Neutrophil (primary cell): Measurements from ENCODE around the gene PTOV1.

Experiments used
- H3K27ac ChIP-seq: fragments of 200-600 bp; sonication (generic); 2 replicates; pipeline ENCODE4 v1.5.1; 2016; ENCODE audit warnings: mild to moderate bottlenecking, moderate library complexity
- H3K27me3 ChIP-seq: fragments of 200-600 bp; sonication (generic); 2 replicates; pipeline ENCODE4 v1.6.0; 2016; ENCODE audit warnings: mild to moderate bottlenecking
- H3K36me3 ChIP-seq: fragments of 200-600 bp; sonication (generic); 2 replicates; pipeline ENCODE4 v1.5.1; 2017
- H3K4me1 ChIP-seq, 2 experiments: fragments of 200-600 bp in 1 of 2; sonication (generic) in 1 of 2; 1 replicate in 1 of 2; 2 replicates in 1 of 2; pipeline versions ENCODE4 v1.5.1 to v1.6.1; 2013 to 2016; ENCODE audit warnings: low read depth in 1 of 2, low read length in 1 of 2, mild to moderate bottlenecking in 1 of 2, moderate library complexity in 1 of 2; ENCODE audit not compliant: control insufficient read depth in 1 of 2, insufficient read depth in 1 of 2
- H3K4me3 ChIP-seq, 2 experiments: fragments of 200-600 bp in 1 of 2; sonication (generic) in 1 of 2; 1 replicate in 1 of 2; 2 replicates in 1 of 2; pipeline ENCODE4 v1.5.1; 2013 to 2016; ENCODE audit warnings: low read depth in 1 of 2, low read length in 1 of 2, mild to moderate bottlenecking in 1 of 2, moderate library complexity in 1 of 2
- H3K9me3 ChIP-seq: fragments of 200-600 bp; sonication (generic); 2 replicates; pipeline ENCODE4 v1.5.1; 2016
- TF ChIP-seq, protein P1 (sequence below): fragments of 200-600 bp; sonication (generic); IDR thresholded peaks from 2 replicates; pipeline ENCODE4 v1.5.1; 2016; ENCODE audit warnings: antibody characterized with exemption

Gene PTOV1

DNA sequence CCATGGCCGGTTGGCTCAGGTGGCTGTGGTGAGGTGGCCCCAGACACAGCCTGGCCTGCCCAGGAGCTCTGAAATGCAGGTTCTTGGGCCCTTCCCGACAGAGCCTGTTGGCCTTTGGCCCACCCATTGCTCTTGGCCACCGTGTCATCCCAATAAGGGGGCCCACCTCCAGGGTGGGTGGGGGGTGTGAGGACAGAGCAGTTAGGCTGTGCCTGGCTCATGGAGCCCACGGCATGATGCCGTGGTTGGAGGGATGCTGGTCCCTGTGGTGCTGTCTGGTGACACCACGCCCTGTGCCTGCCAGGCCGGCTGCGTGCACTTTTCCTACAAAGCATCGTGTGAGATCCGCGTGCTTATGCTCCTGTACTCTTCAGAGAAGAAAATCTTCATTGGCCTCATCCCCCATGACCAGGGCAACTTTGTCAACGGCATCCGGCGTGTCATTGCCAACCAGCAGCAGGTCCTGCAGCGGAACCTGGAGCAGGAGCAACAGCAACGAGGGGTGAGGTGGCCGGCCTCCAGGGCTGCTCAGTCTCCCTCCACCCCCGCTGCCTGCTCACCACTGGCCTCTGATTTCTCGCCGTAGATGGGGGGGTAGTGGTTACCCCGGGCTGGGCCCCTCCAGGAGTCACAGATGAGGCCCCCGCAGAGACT lies 8.8 kb downstream of the PTOV1 start:
- no peak overlapping the region for H3K4me3 ChIP-seq
- peaks cover 3 to 6% of the 10 kb centered on the region in 2 experiments for H3K4me1 ChIP-seq
- H3K9me3 ChIP-seq = no peaks in the 10 kb centered on the region
- TF ChIP-seq, protein P1, sequence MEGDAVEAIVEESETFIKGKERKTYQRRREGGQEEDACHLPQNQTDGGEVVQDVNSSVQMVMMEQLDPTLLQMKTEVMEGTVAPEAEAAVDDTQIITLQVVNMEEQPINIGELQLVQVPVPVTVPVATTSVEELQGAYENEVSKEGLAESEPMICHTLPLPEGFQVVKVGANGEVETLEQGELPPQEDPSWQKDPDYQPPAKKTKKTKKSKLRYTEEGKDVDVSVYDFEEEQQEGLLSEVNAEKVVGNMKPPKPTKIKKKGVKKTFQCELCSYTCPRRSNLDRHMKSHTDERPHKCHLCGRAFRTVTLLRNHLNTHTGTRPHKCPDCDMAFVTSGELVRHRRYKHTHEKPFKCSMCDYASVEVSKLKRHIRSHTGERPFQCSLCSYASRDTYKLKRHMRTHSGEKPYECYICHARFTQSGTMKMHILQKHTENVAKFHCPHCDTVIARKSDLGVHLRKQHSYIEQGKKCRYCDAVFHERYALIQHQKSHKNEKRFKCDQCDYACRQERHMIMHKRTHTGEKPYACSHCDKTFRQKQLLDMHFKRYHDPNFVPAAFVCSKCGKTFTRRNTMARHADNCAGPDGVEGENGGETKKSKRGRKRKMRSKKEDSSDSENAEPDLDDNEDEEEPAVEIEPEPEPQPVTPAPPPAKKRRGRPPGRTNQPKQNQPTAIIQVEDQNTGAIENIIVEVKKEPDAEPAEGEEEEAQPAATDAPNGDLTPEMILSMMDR = no peak
- peaks cover 92% of the 10 kb centered on the region for H3K36me3 ChIP-seq
- no peaks in the 10 kb centered on the region for H3K27me3 ChIP-seq
- no peak overlapping the region for H3K27ac ChIP-seq

DNA sequence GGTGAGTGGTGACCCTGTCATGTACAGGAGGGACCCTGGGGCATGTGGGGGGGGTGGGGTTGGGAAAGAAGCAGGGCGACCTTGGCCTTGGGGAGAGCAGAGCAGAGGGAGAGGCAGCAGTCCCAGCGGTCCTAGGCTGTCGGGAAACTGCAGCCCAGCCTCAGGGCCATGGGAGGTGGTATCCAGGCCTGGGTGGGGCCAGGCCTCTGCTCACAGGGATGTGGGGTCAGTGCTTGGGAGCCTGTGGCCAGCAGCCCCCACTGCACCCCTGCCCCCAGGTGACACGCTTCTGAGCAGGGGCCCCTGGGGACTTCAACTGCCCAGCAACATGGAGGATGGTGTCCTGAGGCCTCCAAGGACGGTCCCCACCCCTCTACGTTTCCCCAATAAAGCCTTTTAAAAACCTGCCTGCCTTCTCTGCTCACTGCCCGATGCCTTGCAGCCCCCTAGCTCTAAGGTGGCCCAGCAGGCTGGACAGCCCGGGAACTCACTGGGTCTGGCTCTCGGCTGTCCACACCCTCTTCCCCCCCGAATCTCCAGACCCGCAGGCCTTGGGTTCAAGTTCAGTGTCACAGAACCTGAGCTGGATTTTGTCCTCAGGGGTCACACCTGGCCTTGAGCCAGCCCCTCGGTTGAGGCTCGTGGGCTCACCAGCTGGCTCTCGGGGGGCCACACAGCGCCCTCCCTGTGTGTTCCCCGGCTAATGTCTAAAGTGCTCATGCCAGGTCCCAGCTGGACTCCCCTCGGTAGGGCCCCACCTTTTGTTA lies 9.6 kb downstream of the PTOV1 start:
- Histone ChIP-seq H3K4me3 (no peak overlapping the region), H3K27ac (no peak overlapping the region), H3K36me3 (peaks cover 89% of the 10 kb centered on the region), H3K9me3 (no peaks in the 10 kb centered on the region), H3K4me1 (peaks cover 8 to 12% of the 10 kb centered on the region in 2 experiments), H3K27me3 (no peaks in the 10 kb centered on the region)
- TF ChIP-seq, protein P1 = no peak

DNA sequence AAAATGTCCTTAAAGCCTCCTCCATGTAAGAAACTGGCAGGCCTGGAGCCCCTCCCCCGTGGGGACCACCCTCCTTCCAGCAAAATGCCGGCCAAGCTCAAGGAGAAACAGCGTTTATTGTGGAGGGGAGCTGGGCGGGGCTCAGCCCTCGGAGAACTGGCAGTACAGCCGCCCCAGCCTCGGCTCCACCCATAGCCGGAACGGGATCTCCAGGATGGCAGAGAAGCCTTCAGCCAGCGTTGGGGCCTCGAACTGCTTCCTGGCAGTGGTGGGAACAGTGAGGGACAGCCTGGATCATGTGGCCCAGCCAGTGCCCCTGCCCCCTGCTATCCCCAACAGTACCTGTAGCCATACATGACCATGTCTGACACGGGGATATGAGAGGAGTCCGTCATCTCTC lies 10.1 kb downstream of the PTOV1 start:
- no peaks in the 10 kb centered on the region for H3K27me3 ChIP-seq
- no peaks in the 10 kb centered on the region for H3K9me3 ChIP-seq
- no peak overlapping the region for H3K27ac ChIP-seq
- H3K4me1 ChIP-seq = peaks cover 14 to 18% of the 10 kb centered on the region in 2 experiments
- H3K4me3 ChIP-seq = no peak overlapping the region
- H3K36me3 ChIP-seq = peaks cover 87% of the 10 kb centered on the region
- TF ChIP-seq, protein P1 = no peak

DNA sequence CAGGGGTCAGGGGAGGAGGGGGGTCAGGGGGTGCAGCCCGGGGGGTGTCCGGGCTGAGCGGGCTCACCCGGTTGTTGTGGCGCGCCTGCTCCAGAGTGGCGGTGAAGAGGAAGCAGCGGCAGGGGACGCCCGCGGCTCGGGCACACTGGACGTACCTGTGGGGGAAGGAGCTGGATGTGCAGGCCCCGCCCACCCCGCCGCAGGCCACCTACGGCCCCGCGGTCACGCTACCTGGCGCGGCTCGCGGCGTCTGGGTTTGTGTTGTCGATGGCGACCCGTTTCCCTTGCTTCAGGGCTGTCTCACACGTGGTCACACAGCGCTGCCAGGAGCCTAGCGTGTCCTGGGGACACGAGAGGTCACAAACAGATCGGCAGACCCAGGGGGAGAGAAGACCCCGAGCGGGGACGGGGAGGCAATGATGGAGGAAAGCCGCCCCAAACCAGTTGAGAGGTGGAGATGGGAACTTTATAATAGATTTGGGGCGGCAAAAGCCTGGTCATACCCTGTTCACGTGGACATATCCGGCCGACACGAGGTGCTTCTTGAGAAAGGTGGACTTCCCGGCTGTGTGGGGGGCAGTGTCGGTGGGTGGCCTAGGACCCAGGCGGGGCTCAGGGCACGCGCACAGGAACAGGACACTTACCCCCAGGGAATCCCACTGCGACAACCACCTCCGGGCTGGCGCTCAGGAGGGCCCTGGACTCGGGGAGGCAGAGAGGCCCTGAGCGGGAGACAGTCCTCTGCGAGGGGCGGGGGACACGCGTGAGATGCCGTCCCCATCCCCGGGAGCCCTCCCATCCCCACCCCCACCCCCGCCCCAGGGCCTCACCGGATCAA lies 10.8 kb downstream of the PTOV1 start:
- H3K36me3 ChIP-seq = peaks cover 80% of the 10 kb centered on the region
- H3K4me3 ChIP-seq = no peak overlapping the region
- TF ChIP-seq, protein P1 = no peak
- H3K4me1 ChIP-seq = peaks cover 21 to 25% of the 10 kb centered on the region in 2 experiments
- no peak overlapping the region for H3K27ac ChIP-seq
- H3K27me3 ChIP-seq = no peaks in the 10 kb centered on the region
- no peaks in the 10 kb centered on the region for H3K9me3 ChIP-seq

DNA sequence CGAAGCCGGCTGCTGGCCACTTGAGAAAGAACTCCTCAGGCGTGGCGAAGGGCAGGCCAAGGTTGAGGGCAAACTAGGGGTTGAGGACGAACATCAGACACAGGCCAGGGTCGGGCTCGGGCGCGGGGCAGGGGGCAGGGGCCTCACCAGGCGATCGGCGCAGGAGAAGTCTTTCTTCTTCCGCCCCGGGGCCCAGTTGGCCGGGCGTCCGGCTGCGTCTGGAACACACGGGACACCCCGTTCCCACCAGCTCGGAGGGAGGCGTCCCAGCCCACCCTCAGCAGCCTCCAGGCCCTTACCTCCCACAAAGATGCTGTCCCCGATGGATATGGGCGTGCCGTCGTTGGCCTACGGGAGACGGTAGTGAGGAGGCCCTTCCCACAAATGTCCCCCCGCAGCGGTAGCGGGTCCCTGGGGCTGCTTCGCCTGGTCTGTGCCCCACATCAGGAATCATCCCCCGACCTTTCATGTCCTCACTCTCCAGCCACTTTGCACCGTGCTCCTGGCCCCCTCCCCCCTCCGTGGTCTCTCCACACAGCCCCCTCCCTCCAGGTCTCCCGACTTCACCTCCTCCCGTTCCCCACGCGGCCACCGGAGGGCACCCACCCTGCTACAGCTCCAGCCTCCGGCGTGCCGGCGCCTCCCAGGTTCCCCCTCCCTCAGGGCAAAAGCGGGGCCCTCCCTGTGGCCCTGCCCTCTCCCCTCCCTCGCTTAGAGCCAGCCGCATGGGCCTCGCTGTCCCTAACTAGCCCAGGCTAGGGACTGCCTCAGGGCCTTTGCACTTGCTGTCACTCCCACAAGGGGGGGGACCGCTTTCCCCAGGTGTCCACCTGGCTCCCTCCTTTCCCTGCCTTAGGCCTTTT lies 11.7 kb downstream of the PTOV1 start:
- H3K27ac ChIP-seq = no peak overlapping the region
- no peak overlapping the region for H3K4me3 ChIP-seq
- peaks cover 72% of the 10 kb centered on the region for H3K36me3 ChIP-seq
- TF ChIP-seq, protein P1 = no peak
- no peaks in the 10 kb centered on the region for H3K9me3 ChIP-seq
- H3K27me3 ChIP-seq = no peaks in the 10 kb centered on the region
- peaks cover 26 to 27% of the 10 kb centered on the region in 2 experiments for H3K4me1 ChIP-seq
